ENCODE data around the gene MANBA. TPM values are rescaled to one million over a fixed set of nuclear protein-coding genes. Genes with fewer than 3 reads are reported as not detected.

The MANBA gene
- total RNA-seq, 1 donor from 2014 or later: 9.7 TPM

DNA sequence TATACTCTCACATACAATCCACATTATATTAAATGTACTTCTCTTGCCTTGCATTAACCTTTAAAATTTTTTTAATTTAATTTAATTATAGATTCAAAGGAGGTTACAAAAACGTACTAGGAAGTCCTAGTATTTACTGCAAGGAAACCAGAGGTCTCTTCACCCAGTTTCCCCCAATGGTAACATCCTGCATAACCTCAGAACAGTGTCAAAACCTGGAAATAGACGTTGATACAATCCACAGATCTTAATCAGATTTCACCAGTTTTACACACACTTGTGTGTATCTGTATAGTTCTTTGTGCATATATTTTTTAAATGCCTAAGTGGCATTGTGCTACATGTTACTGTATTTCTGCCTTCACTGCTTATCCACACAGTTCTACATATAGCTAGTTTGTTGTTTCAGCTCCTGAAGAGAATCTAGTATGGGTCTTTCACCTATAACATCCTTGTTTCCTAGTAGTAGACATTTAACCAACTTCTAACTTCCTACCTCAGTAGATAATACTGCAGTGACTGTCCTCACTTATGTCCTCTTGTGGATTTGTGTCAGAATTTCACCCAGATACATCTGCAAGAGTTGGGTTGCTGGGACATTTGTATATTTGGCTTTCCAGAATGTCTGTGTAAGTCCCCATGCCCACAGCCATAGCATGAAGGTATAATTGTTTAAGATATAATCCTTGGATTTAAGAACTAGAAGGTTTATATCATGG, 156.4 kb downstream of the MANBA start:
- intact Hi-C loops (cut with DNase I): no loop called here
- TF ChIP-seq, protein P1, sequence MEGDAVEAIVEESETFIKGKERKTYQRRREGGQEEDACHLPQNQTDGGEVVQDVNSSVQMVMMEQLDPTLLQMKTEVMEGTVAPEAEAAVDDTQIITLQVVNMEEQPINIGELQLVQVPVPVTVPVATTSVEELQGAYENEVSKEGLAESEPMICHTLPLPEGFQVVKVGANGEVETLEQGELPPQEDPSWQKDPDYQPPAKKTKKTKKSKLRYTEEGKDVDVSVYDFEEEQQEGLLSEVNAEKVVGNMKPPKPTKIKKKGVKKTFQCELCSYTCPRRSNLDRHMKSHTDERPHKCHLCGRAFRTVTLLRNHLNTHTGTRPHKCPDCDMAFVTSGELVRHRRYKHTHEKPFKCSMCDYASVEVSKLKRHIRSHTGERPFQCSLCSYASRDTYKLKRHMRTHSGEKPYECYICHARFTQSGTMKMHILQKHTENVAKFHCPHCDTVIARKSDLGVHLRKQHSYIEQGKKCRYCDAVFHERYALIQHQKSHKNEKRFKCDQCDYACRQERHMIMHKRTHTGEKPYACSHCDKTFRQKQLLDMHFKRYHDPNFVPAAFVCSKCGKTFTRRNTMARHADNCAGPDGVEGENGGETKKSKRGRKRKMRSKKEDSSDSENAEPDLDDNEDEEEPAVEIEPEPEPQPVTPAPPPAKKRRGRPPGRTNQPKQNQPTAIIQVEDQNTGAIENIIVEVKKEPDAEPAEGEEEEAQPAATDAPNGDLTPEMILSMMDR (IDR thresholded peaks at IDR 0.05): no peak
- peaks cover 45 to 81% of the 10 kb centered on the region in 2 donors for H3K36me3 ChIP-seq

DNA sequence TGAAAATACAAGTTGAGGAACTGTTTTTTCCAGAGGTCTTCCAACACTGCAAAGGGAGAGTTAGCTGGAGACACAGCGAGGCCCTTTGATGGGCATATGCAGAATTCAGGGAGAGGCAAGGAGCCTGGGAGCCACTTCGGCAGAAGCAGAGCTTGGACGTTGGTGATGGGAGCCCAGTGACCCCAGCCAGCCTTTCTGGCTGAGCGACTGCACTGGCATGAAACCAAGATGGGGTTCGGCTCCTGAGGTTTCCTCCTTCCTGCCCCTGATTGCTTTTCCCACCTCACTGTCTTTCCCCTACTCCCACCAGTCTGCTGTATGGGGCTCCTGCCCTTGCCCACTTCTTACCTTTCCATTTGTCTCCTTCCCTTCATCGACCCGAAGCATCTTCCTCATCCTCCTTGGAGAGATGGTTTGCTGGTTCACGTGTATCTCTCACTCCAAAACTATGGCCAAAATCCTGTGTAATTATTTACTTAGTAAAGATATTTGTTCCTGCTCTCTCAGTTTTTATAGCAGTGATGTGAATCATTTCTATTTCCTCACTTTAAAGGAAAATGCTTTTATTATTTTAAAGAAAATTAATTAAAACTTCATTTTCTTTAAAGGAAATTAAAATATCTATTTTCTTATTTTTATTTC, 159.1 kb downstream of the MANBA start:
- DNase-seq (ENCODE audit: low spot score in 2 of 2): no peak
- peaks cover 36 to 81% of the 10 kb centered on the region in 2 donors for H3K36me3 ChIP-seq
- no peaks in the 10 kb centered on the region for H3K27me3 ChIP-seq
- no peak overlapping the region for H3K4me3 ChIP-seq
- H3K9me3 ChIP-seq: no peaks in the 10 kb centered on the region
- no peaks in the 10 kb centered on the region for H3K4me1 ChIP-seq
- TF ChIP-seq, protein P1 (IDR thresholded peaks at IDR 0.05): no peak
- intact Hi-C loops (cut with DNase I): no loop called here
- no peak overlapping the region for H3K27ac ChIP-seq

More for the DNA sequence above, 156.4 kb downstream of the MANBA start:
- Histone ChIP-seq H3K27me3 (no peaks in the 10 kb centered on the region), H3K9me3 (no peaks in the 10 kb centered on the region), H3K4me1 (no peaks in the 10 kb centered on the region), H3K27ac (no peak overlapping the region), H3K4me3 (no peak overlapping the region)
- DNase-seq (ENCODE audit: low spot score in 2 of 2): no peak

DNA sequence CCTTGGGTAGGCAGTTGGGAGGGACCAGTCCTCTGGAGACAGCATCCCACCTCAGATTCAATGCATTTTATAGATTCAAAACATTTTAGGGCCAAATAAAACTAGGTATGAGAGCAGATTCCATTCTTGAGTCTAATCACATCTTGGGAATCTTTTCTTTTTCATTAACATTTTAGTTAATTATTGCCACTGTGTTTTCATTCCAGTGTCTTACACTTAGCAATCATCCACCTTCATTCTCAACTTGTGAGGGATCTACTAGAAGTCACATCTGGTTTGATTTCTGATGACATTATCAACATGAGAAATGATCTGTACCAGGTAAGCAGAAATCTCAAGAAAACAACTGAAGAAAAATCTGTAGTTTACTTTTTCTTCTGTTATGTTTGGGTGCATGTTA, 160.1 kb downstream of the MANBA start:
- Histone ChIP-seq H3K27me3 (no peaks in the 10 kb centered on the region), H3K4me3 (no peak overlapping the region), H3K9me3 (no peaks in the 10 kb centered on the region), H3K36me3 (peaks cover 43 to 82% of the 10 kb centered on the region in 2 donors), H3K27ac (no peak overlapping the region), H3K4me1 (no peaks in the 10 kb centered on the region)
- DNase-seq (ENCODE audit: low spot score in 2 of 2): no peak
- intact Hi-C loops (cut with DNase I): no loop called here
- TF ChIP-seq, protein P1 (IDR thresholded peaks at IDR 0.05): no peak

DNA sequence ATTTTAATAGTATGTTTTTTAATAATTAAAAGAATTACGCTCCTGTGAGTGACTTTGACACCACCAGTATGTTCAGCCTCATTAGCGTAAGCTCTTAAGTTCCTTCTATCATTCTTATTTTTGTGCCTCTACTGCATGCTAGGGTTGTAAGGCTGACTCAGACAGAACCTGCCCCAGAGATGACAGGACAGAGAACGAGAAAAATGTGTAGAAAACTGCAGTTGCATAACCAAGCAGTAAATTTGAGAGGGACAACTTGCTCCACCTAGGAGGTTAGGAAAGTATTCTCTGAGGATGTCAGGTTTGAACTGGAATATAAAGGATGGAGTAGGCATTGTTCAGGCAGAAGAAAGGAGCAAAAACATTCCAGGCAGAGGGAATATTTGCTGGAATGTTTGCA, 160.9 kb downstream of the MANBA start:
- no peaks in the 10 kb centered on the region for H3K9me3 ChIP-seq
- peaks cover 38 to 83% of the 10 kb centered on the region in 2 donors for H3K36me3 ChIP-seq
- TF ChIP-seq, protein P1 (IDR thresholded peaks at IDR 0.05): no peak
- intact Hi-C loops (cut with DNase I): no loop called here
- H3K27ac ChIP-seq: no peak overlapping the region
- no peak for DNase-seq (ENCODE audit: low spot score in 2 of 2)
- H3K4me1 ChIP-seq: no peaks in the 10 kb centered on the region
- H3K4me3 ChIP-seq: no peak overlapping the region
- no peaks in the 10 kb centered on the region for H3K27me3 ChIP-seq

DNA sequence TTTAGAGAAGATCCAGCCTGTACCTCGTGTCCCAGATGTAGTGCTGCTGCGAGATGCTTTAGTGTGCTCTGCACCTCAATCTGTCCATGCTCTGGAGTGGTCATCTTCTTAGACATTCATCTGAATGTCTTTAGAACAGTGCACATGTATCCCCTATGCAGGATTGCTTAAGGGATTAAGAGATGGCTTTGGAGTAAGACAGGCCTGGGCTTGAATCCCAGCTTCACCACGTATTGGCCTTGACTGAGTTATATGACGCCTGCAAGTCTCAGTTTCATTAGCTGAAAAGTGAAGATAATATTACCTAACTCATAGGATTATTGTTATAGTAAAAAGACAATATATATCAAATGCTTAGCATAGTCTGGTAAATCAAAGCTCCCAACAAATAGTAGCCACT, 161.3 kb downstream of the MANBA start:
- TF ChIP-seq, protein P1 (IDR thresholded peaks at IDR 0.05): no peak
- Histone ChIP-seq H3K27me3 (no peaks in the 10 kb centered on the region), H3K27ac (no peak overlapping the region), H3K4me1 (no peaks in the 10 kb centered on the region), H3K4me3 (no peak overlapping the region), H3K36me3 (peaks cover 37 to 86% of the 10 kb centered on the region in 2 donors), H3K9me3 (no peaks in the 10 kb centered on the region)
- no peak for DNase-seq (ENCODE audit: low spot score in 2 of 2)
- intact Hi-C loops (cut with DNase I): no loop called here

Data from ascending aorta (tissue), 2 donors.